Sigmoid colon (tissue), 7 donors: ENCODE data around the gene PRDM16. TPM values are rescaled to one million over a fixed set of nuclear protein-coding genes. Genes with fewer than 3 reads are reported as not detected.

Experiments used
- DNase-seq: peaks from one replicate; pipeline ENCODE4 v3.0.0-alpha.2; 2019
- H3K27ac ChIP-seq, 4 donors: fragments of 200-600 bp; sonication (generic); one replicate each; pipeline ENCODE4 v1.5.1; 2016 to 2019; ENCODE audit warnings: mild to moderate bottlenecking in 1 of 4
- H3K27me3 ChIP-seq, 3 donors: fragments of 200-600 bp; sonication (generic); one replicate each; pipeline ENCODE4 v1.5.1; 2019; ENCODE audit warnings: mild to moderate bottlenecking in 1 of 3
- H3K36me3 ChIP-seq, 4 donors: fragments of 200-600 bp; sonication (generic); one replicate each; pipeline ENCODE4 v1.5.1; 2016 to 2019
- H3K4me1 ChIP-seq, 4 donors: fragments of 200-600 bp; sonication (generic); one replicate each; pipeline ENCODE4 v1.5.1; 2017 to 2019
- H3K4me3 ChIP-seq, 4 donors: fragments of 200-600 bp; sonication (generic); one replicate each; pipeline ENCODE4 v1.5.1; 2017 to 2019; ENCODE audit warnings: mild to moderate bottlenecking in 2 of 4, moderate library complexity in 1 of 4
- H3K9me3 ChIP-seq, 4 donors: fragments of 200-600 bp in 3 of 4; sonication (generic) in 3 of 4; one replicate each; pipeline versions ENCODE4 v1.5.1 to v1.6.1; 2013 to 2019
- CTCF ChIP-seq, 4 experiments: fragments of 450-650 bp in 3 of 4; fragments of 200-600 bp in 1 of 4; IDR thresholded peaks; one replicate each; pipeline ENCODE4 v1.5.1; 2016 to 2019; ENCODE audit warnings: antibody characterized with exemption in 4 of 4, mild to moderate bottlenecking in 3 of 4, moderate library complexity in 2 of 4
- EP300 ChIP-seq, 4 donors: sonication (generic); formaldehyde crosslinking; IDR thresholded peaks; one replicate each; pipeline ENCODE4 v1.6.1; 2017; ENCODE audit warnings: antibody characterized with exemption in 4 of 4
- POLR2A ChIP-seq, 2 donors: fragments of 450-650 bp; IDR thresholded peaks; one replicate each; pipeline ENCODE4 v1.6.1; 2016; ENCODE audit warnings: antibody characterized with exemption in 2 of 2, mild to moderate bottlenecking in 2 of 2, moderate library complexity in 2 of 2
- POLR2AphosphoS5 ChIP-seq, 4 donors: sonication (generic); formaldehyde crosslinking; IDR thresholded peaks; one replicate each; pipeline ENCODE4 v1.6.1; 2017; ENCODE audit warnings: antibody characterized with exemption in 4 of 4
- WGBS, 2 donors: extraction: QIAGEN DNeasy Blood & Tissue Kit; methylation state at CpG; one replicate each; pipeline ENCODE4 v1.1.7; 2013; 5-methylcytosine and 5-hydroxymethylcytosine counted together
- intact Hi-C: fragments of 100-400 bp; cut with DNase I; formaldehyde crosslinking; loops from one replicate; pipeline ENCODE4 v1.15.1; 2023
- polyA plus RNA-seq, 3 donors: library from polyadenylated mRNA; stranded (reverse); fragments of 200-250 nt; gene quantifications; one replicate each; pipeline ENCODE4 v1.2.3, GENCODE V29; 2013
- total RNA-seq, 4 donors: library from RNA; depleted of rRNA; stranded (reverse); fragments of >200 nt; gene quantifications; one replicate each; pipeline ENCODE4 v1.1.0, GENCODE V29; 2016
- donor health status: healthy with polysubstance abuse.
- donor health status: Bipolar disorder and iron deficiency.
- donor health status: healthy.

Gene PRDM16
- total and polyA plus RNA-seq, 7 donors = under 0.01 to 1.7 (median 0.49) TPM

GRCh38 chr1:3115275-3116149 is 46.5 kb downstream of the PRDM16 start:
- Histone ChIP-seq H3K4me1 (peaks cover 0 to 7% (median 0%) of the 10 kb centered on the region in 4 donors), H3K9me3 (no peaks in the 10 kb centered on the region), H3K36me3 (no peaks in the 10 kb centered on the region), H3K4me3 (no peak overlapping the region), H3K27me3 (peaks cover 0 to 57% (median 29%) of the 10 kb centered on the region in 3 donors), H3K27ac (no peak overlapping the region)
- no peak for TF ChIP-seq POLR2A (IDR thresholded peaks at IDR 0.05)
- TF ChIP-seq CTCF (IDR thresholded peaks at IDR 0.05) = no peak
- TF ChIP-seq EP300 (IDR thresholded peaks at IDR 0.05) = no peak
- TF ChIP-seq POLR2AphosphoS5 (IDR thresholded peaks at IDR 0.05) = no peak
- intact Hi-C loops = no loop called here
- no peak for DNase-seq
- 50 to 76% methylated on average over 38 of the region's 38 CpGs for WGBS, 2 donors

- Histone ChIP-seq H3K4me3 (no peak overlapping the region), H3K4me1 (peaks cover 0 to 7% (median 0%) of the 10 kb centered on the region in 4 donors), H3K36me3 (no peaks in the 10 kb centered on the region), H3K27me3 (peaks cover 0 to 53% (median 23%) of the 10 kb centered on the region in 3 donors), H3K27ac (no peak overlapping the region), H3K9me3 (no peaks in the 10 kb centered on the region)
- no peak for TF ChIP-seq EP300 (IDR thresholded peaks at IDR 0.05)
- no peak for TF ChIP-seq CTCF (IDR thresholded peaks at IDR 0.05)
- TF ChIP-seq POLR2AphosphoS5 (IDR thresholded peaks at IDR 0.05) = no peak
- no peak for TF ChIP-seq POLR2A (IDR thresholded peaks at IDR 0.05)
- intact Hi-C loops = no loop called here
- WGBS, 2 donors = 84 to 92% methylated on average over 18 of the region's 18 CpGs
- DNase-seq = no peak
These were observed 47.1 kb downstream of the PRDM16 start for GRCh38 chr1:3116150-3116510.

- Histone ChIP-seq H3K4me1 (peaks cover 0 to 7% (median 0%) of the 10 kb centered on the region in 4 donors), H3K27me3 (peaks cover 0 to 50% (median 18%) of the 10 kb centered on the region in 3 donors), H3K27ac (no peak overlapping the region), H3K9me3 (no peaks in the 10 kb centered on the region), H3K4me3 (no peak overlapping the region), H3K36me3 (no peaks in the 10 kb centered on the region)
- DNase-seq = no peak
- no peak for TF ChIP-seq POLR2AphosphoS5 (IDR thresholded peaks at IDR 0.05)
- no peak for TF ChIP-seq EP300 (IDR thresholded peaks at IDR 0.05)
- no peak for TF ChIP-seq CTCF (IDR thresholded peaks at IDR 0.05)
- TF ChIP-seq POLR2A (IDR thresholded peaks at IDR 0.05) = no peak
- 88% methylated on average over 13 of the region's 13 CpGs for WGBS, 2 donors
- intact Hi-C loops = no loop called here
These were observed 47.6 kb downstream of the PRDM16 start for GRCh38 chr1:3116560-3116959.

- H3K36me3 ChIP-seq = no peaks in the 10 kb centered on the region
- WGBS, 2 donors = 96 to 98% methylated on average over 16 of the region's 16 CpGs
- no peak overlapping the region for H3K4me3 ChIP-seq
- peaks cover 0 to 37% (median 17%) of the 10 kb centered on the region in 3 donors for H3K27me3 ChIP-seq
- TF ChIP-seq CTCF (IDR thresholded peaks at IDR 0.05) (no peak), EP300 (IDR thresholded peaks at IDR 0.05) (no peak)
- intact Hi-C loops = no loop called here
- no peak overlapping the region for H3K27ac ChIP-seq
- H3K4me1 ChIP-seq = peaks cover 0 to 7% (median 0%) of the 10 kb centered on the region in 4 donors
- H3K9me3 ChIP-seq = no peaks in the 10 kb centered on the region
- DNase-seq = no peak
These were observed 48.9 kb downstream of the PRDM16 start for GRCh38 chr1:3117879-3118278.
